GM18499 (cell line): ENCODE results near the gene DAPL1.
A peak's percentile ranks its signal among the peaks of the same experiment; 100 is the strongest.

Experiments
- ATAC-seq: cut with Tn5 transposase; IDR thresholded peaks from one replicate; pipeline ENCODE4 v1.9.1; 2021; ENCODE audit warnings: moderate number of reproducible peaks; ENCODE audit not compliant: insufficient read depth, unreplicated experiment

DAPL1 gene, protein sequence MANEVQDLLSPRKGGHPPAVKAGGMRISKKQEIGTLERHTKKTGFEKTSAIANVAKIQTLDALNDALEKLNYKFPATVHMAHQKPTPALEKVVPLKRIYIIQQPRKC

DNA sequence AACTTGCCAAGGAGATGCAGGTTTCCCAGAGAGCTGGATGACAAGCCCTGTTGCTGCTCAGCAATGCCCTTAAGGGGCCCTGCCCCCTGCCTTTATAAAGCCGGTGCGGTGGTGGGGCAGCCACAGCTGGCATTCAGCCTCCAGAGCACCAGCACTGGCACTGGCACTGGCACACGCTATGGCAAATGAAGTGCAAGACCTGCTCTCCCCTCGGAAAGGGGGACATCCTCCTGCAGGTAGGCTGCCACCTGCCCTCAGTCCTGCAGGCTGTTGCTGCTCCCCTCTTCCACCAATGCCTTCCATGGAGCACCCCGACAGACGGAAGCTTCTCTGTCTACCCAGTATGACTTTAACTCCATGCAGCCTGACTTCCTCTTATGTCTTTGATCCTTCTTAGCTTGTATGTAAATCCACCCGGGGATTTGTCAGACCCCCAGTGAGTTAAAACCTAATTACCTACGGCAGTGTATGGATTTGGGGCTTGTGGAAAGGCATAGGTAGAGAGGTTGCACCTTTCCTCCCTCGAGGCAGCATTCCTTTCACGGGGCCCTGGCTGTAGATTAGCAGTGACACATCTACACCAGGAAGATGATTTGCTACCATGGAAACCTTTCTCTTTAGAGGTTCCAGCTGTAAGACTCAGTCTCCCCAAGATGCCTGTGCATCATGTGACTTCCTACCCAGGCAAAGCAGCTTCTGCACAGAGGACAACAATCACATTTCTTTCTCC, at the start of gene DAPL1:
Gene DAPL1, plus strand, starts transcription at position 123 of the 730 bp plus-strand sequence. Its CDS starts 56 bp downstream, at position 179.
- ATAC-seq: no peak

DNA sequence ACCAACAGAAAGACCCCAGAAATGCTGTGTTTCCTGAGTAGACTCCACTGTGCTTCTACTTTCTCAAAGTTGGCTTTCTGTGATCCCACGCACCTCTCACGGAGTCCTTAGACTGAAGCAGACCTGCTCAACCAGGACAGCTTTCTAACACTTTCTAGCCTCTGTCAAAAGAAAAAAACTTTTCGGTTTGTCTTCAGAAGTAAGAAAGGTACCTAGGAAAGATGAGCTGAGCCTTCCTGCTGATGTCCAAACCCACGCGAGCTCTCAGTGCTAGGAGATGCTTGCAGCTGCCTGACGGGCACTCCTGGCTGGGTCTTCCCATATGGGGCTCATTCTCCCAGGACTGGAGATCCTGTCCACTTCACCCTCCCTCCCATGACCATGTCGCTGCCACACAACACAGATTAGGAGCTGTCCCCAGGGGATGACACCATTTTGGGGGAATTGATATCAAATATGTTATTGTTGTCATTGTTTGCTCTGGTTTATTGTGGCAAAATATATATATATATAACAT, 49.2 kb upstream of the DAPL1 start:
- ATAC-seq: no peak

DNA sequence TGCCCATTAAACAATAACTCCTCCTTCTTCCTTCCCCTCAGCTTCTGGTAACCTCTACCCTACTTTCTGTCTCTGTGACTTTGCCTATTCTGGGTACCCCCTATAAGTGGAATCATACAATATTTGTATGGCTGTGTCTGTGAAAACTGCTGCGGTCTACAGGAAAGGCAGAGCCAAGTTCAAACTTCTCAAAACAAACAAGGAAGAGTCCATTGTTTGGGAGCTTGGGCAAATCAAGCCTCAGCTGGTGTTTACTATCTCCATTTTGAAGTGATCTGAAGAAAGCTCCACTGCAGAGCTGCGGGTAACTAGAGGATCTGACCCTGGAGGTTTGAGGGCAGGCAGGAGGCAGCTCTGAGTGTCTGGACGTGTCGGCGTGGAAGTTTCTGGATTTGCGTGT, 48.6 kb upstream of the DAPL1 start:
- no peak for ATAC-seq

DNA sequence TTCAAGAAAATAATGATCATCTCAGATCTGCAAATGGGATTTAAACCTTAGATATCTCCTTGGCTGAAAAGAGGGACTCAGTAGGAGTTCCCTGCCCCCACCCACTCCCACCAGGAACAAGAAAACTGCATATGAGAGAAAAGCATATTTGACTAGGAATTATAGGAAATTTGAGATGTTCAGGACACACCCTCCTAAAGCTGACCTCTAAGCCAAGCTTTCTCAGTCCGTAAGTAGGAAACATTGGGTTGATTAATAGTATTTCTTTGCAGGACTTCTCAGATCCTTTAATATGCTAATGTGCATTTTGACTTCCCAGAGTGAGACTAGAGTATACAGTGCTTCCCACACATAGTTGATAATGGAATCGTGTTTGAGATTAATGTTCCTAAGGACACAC, 47.8 kb upstream of the DAPL1 start:
- ATAC-seq: no peak

DNA sequence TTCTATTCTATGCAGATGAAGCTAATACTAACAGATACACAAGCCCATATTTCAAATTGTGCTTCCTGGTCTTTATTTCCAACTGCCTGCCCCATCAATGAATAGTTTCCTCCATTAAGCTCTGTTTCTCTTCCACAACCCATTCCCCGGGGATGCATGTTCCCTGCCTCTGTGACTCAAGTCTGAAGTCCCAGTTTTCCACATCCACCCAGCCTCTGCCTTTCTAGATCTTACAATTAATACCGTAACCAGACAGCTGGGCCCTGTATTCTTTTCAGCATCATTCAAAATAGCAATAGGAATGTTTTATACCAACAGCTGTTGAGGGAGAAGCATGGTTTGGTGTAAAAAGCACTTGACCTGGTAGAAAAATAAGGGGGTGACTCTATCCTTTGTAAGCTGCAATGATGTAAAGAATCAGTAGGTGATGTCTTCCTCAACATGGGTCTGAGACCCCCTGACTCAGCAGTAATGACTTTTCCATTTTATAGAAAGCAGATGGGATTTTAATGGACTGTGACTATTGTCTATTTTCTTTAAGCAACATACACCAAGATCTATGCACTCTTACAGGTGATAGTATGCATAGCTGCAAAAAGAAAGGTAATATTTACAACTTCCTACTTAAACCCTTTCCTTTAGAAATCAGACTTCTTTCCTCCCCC, 46.1 kb upstream of the DAPL1 start:
- no peak for ATAC-seq

DNA sequence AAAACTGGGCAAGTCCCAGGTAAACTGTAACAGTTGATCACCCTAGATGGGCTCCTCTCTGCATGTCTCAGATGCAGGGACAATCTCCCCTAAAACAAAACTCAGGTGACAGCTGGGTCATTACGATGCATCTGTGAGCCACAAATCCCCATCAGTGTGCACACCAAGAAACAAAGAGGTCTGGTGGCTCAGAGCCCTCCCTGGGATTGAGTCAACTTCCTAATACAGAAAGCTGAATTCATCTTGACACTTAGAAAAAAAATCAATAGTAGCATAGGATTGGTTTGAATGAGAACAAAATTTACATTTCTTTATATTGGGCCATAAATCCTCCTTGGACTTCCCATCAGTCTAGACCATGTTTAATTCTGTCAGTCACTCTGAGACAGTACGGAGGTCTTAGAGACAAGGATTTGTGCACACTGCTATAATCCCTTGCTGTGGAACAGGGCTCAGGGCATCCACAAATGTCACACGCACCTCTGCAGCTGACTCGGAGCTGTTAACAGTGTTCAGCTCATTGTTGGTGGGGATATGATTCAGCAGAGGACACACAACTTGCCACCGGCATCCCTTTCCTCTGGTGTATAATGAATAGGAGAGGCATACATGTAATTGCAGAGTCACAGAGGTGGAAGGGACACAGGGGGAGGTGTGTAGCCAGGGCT, 44.5 kb upstream of the DAPL1 start:
- ATAC-seq: no peak

DNA sequence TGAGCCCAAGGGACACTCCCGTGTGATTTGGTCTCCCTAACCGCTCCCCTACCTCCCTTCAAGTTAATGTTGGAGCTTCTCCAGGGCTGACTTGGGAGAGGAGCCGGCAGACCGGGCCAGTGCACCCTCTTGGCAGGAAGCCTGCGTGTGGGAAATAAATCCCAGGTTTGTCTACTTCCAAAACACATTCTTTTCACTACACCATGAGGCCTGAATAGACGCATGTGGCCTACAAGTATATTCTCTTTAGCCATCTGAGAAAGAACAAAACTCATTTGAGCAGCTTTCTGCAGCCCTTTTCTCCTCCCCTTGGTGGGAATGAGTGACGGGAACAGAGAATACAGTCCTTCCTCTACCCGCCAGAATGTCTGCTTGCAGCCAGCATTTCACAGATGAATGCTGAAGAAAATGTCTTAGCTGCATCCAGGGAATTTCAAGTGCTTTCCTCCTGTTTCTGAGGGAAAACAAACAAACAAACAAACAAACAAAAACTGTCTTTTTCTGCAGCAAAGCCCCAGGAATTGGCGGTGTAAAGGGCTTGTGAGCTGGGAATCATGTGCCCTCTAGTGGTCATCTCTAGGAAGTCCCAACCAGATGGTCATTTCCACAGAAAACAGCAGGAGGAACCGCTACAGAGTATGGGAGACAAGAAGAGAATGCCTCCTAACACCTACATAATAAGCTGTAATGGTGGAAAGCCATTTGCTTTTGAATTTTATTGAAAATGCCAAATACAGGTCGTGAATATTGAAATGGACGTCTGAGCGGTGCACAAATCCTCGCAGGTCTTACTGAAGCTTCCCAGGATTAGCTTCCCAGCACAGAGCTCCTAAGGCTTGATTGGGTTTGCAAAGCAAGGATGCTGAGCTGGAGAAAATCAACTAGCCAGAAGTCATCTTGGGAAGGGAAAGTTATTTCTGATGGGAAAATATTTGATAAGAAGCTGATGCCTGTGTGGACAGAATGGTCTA, 41.2 kb upstream of the DAPL1 start:
- ATAC-seq: peak; percentile 80

DNA sequence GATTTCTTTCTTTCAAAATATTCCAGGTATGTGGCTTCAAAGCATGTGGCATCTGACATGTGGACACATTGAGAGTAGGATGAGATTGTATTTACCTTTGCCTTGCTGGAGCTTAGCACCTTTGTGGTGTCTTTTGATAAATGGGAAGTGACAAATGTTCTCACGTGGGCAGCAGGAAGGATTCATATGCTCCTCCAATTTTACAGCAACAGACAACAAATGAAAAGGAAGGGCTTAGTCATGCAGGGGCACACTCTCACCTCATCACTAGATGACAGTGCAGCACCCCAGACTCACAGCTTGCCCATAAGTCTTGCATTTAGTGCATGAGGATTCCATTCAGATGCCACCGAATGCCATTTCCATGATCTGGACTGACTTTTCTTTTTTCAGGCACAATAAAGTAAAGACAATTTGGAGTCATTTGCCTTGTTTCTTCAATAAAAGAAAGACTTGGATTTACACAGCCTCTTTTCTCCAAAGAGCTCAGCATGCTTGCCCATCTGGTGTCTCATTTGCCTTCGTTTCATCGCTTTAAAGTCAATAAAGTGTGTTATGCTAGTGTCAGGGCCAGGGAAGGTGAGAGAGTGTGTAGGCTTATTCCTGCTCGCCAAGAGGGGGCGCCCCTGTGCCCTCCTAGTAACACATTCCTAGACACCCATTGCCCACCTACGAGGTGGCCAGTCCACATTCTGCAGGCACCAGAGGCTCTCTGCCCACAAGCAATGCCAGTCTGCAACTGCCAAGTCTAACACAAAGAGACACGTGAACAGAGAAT, 39.6 kb upstream of the DAPL1 start:
- ATAC-seq: no peak

DNA sequence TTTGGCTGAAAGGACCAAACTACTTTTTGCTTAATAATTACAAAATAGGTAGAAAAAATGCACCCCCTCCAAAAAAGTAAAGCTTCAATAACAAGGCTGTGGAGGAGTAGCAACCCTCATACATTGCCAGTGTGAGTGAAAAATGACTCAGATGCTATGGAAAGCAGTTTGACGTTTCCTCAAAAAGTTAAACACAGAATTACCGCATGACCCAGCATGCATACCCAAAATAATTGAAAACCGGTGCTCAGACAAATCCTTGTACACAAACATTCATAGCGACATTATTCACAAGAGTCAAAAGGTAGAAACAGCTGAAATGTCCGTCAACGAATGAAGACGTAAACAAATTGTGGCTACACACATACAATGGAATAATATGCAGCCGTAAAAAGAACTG, 38.8 kb upstream of the DAPL1 start:
- ATAC-seq: no peak

DNA sequence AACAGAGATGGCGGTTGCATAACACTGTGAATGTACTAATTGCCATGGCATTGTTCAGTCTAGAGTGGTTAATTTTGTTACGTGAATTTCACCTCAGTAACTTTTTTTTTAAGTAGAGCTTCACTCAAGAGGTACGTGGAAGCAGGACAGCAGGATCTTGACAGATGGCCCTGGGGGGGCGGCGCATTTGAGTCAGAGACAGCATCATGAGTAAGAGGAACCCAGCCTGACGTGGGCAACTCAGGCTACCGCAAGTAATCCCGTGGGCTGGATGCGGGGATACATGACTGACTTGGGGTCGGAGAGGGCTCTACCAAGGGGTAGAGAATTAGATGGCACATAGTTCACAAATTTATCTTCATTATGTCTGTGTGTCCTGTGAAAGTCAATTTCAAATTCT, 38.1 kb upstream of the DAPL1 start:
- ATAC-seq: no peak

DNA sequence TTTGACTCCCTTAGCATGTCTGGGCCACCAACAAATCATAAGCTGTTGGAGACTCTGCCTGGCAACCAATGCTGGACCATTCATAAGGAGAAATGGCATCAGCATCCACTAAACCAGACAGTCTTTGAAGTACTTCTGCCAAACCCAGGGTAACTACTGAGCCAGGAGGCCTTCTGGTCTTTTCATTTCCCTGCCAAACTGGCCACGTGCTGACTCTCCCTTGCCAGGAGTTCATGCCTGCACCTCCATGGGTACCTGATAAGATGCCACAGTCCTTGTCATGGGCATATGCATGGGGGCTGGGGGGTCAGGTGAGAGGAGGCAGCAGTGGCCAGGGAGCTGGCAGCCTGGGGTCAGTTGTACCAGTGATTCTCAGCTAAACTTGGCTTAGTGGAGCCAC, 34.2 kb upstream of the DAPL1 start:
- ATAC-seq: no peak

DNA sequence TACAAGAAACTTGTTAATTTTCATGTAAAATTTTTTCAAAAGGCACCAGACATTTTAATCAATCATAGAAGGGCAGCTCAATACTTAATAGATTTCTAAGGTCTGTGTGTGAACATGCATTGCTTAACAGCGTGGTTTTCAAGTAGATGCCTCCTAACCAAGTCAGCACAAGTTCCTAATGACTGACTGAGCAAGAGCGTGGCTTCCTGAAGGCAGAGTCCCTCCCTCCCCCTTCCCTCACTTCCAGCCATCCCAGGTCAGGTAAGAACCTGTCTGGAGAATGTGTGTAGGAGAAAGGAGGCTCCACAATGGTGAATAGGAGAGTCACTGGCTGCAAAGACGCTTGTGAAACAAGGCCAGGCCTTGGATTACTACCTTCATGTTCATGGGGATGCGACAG, 33.5 kb upstream of the DAPL1 start:
- no peak for ATAC-seq

DNA sequence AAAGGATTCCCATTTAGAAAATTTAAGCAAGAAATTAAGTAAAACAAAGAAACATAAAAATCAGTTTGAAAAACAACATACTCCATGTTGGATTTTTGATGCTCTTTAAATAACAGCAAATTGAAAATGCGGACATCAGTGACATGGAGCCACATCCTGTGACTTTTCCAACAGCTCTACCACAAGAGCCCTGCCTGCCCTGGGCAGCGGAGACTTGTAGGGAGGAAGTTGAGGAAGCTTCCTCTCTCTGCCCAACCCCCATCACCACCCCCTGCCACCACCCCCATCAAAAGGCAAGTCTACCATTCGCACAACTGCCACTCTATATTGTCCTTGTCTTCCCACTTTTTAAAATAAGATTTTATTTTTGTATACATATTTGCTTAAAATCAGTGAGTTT, 32.8 kb upstream of the DAPL1 start:
- ATAC-seq: no peak

DNA sequence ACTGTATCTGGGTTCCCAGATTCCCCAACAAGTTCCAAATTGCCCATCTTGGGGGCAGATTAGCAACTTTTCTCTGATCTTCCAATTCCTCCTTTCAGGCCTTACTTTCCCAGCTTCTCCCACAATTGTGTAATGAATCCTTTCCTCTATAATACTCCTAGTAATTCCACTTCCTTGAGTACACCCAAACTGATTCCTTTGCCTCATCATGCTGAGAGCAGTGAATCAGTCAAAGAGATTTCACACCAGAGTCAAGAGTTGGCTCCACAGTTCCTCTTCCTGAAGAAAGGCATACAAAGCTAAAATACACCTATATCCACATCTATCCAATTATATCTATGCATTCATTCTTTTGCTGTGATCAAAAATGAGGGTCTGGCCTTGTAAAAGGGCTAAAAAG, 28.6 kb upstream of the DAPL1 start:
- no peak for ATAC-seq

DNA sequence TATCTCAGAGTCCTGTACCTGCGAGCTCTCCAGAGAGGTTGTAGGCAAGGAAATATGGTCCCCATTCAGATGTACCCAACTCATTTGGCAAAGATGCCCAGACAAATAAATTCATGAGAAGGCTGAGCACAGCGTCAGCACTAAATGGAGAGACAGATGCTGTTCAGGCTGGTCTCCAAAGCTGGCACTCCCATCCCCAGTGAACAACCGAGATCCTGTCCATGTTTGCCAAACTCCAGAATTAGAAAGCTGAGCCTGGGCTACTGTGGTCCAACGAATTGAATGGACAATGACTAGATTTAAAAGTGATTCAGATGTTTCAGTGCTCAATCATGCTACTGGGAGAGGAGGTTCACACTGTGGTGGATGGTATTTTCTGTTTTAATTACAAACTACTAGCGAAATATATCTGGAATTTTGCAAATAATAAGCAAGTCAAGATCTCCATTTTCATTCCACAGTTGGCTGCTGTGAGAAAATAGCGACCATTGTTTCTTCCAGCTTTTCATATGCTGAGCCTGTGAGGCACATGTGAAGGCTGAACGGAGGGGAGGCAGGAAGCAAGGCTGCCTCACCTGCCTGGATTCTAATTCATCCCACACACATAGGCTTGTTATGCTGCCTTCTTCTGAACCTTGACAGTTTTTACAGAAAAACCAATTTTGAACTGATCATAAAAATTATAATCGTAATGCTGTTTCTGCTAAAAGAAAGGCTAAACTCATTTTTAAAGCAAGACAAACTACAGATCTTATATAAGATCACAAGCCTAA, 22.6 kb upstream of the DAPL1 start:
- ATAC-seq: no peak

DNA sequence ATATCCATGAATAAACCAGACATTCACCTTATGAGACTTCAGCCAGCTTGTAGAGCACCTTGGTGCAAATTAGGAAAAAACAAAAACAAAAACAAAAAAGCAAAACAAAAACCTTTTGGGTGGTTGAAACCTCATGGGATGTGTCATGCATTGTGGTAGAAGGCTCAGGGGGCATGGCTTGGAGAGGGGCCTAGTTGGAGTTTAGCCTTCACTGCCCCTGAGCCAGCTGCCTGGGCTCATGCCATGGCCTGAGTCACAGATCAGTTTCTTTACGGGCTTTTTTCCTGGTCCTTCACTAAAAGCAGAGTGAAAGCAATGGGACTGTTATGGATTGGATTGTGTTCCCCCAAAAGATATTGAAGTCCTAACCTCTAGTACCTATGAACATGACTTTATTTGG, 22.0 kb upstream of the DAPL1 start:
- no peak for ATAC-seq

DNA sequence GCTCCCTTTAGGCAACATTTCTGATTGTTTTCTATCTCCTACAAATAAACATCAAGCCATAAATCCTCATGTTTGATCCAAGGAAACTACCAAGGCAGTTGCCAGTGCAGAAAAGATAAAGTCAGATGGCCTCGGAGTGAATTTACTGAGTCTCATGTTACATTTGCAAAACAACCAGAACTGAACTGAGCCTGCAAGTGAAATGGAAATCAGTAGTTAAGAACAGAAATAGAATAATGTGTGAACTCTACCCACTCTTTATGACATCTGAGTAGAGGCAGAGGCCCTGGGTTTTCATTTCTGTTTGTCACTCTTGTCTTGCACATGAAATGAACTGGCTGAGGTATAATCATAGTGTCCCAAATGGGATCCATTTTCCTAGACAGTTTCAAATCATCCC, 20.4 kb upstream of the DAPL1 start:
- ATAC-seq: no peak

DNA sequence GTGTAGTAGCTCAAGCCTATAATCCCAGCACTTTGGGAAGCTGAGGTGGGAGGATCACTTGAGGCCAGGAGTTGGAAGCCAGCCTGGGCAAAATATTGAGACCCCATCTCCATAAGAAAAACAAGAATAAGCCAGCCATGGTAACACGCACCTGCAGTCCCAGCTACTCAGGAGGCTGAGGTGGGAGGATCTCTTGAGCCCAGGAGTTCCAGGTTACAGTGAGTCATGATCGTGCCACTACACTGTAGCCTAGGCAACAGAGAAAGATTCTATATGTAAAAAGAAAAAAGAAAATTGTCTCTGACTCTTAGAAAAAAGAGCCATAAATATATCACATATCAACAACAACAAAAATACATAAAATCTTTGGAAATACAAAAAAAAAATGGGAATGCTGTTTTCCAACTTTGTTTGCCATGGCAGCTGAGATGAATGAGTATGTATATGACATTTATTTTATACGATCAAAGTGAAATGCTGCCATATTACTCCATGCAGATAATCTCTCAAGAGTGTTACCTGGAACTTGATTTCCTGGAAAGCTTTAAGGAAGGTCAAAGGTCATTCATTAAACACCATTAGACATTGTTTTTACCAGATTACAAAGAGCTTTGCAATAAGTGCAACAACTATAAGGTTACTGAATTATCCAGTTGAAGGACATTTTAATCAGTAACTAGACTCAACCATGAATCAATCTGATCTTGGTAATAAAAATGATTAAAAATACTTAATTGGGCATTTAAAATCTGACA, 19.7 kb upstream of the DAPL1 start:
- ATAC-seq: no peak
